IPS DF 4.7 (cell line): Measurements from ENCODE around the gene EDC3.
"Not testable (repeated sequence)": the region's sequence is repeated elsewhere in the genome, so short reads cannot be mapped to it uniquely, and the experiment has no call there.

Experiments
- DNase-seq: peaks from one replicate; pipeline ENCODE4 v3.0.0-alpha.2; 2013; ENCODE audit warnings: low spot score; ENCODE audit errors: extremely low read depth

Gene EDC3

GRCh38 chr15:74648051-74648842 lies 47.6 kb downstream of the EDC3 start:
- no peak for DNase-seq

GRCh38 chr15:74646480-74646879 lies 49.3 kb downstream of the EDC3 start:
- DNase-seq = no peak

- DNase-seq = no peak
These were observed 52.1 kb downstream of the EDC3 start for GRCh38 chr15:74643665-74644204.

- no peak for DNase-seq
These were observed 52.8 kb downstream of the EDC3 start for GRCh38 chr15:74642734-74643664.

GRCh38 chr15:74642348-74642733 lies 53.5 kb downstream of the EDC3 start:
- no peak for DNase-seq

- no peak for DNase-seq
These were observed 54.7 kb downstream of the EDC3 start for GRCh38 chr15:74641151-74641550.

- DNase-seq = no peak
These were observed 58.8 kb downstream of the EDC3 start for GRCh38 chr15:74636984-74637383.

- no peak for DNase-seq
These were observed 60.6 kb downstream of the EDC3 start for GRCh38 chr15:74635228-74635627.

GRCh38 chr15:74633781-74634180 lies 62.0 kb downstream of the EDC3 start:
- DNase-seq = no peak

GRCh38 chr15:74632601-74633000 lies 63.2 kb downstream of the EDC3 start:
- DNase-seq = no peak

- no peak for DNase-seq
These were observed 63.8 kb downstream of the EDC3 start for GRCh38 chr15:74631935-74632560.

GRCh38 chr15:74631408-74631807 lies 64.4 kb downstream of the EDC3 start:
- no peak for DNase-seq

- no peak for DNase-seq
These were observed 64.8 kb downstream of the EDC3 start for GRCh38 chr15:74631087-74631385.

GRCh38 chr15:74630284-74631086 lies 65.3 kb downstream of the EDC3 start:
- no peak for DNase-seq

- not testable (repeated sequence) for DNase-seq
These were observed 66.1 kb downstream of the EDC3 start for GRCh38 chr15:74629696-74630095.

- DNase-seq = no peak
These were observed 66.9 kb downstream of the EDC3 start for GRCh38 chr15:74628949-74629348.

GRCh38 chr15:74628199-74628598 lies 67.6 kb downstream of the EDC3 start:
- no peak for DNase-seq

GRCh38 chr15:74627766-74628165 lies 68.1 kb downstream of the EDC3 start:
- DNase-seq = no peak

- DNase-seq = no peak
These were observed 68.8 kb downstream of the EDC3 start for GRCh38 chr15:74626752-74627692.

GRCh38 chr15:74626336-74626735 lies 69.5 kb downstream of the EDC3 start:
- DNase-seq = no peak
